ENCODE measurements around the gene FXR2. TPM values are rescaled to one million over a fixed set of nuclear protein-coding genes. Genes with fewer than 3 reads are reported as not detected.

Gene FXR2
- total and polyA plus RNA-seq, 9 of the 15 experiments (the other 6 are each of a cell fraction or from before 2014, with no cell fraction given): 2.0 to 49.3 (median 24.5) TPM

- TF ChIP-seq, protein P1, sequence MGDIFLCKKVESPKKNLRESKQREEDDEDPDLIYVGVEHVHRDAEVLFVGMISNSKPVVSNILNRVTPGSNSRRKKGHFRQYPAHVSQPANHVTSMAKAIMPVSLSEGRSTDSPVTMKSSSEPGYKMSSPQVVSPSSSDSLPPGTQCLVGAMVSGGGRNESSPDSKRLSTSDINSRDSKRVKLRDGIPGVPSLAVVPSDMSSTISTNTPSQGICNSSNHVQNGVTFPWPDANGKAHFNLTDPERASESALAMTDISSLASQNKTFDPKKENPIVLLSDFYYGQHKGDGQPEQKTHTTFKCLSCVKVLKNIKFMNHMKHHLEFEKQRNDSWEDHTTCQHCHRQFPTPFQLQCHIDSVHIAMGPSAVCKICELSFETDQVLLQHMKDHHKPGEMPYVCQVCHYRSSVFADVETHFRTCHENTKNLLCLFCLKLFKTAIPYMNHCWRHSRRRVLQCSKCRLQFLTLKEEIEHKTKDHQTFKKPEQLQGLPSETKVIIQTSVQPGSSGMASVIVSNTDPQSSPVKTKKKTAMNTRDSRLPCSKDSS (IDR thresholded peaks at IDR 0.05; ENCODE audit: low read depth, partially characterized antibody): no peak
- TF ChIP-seq SP1 (CRISPR knock-in tag; IDR thresholded peaks at IDR 0.05): no peak; the same call in 1 of the 2 replicates
- no peak for TF ChIP-seq ARID3A (IDR thresholded peaks at IDR 0.05; ENCODE audit: borderline replicate concordance, low read depth, low read length)
- TF ChIP-seq, protein P2, sequence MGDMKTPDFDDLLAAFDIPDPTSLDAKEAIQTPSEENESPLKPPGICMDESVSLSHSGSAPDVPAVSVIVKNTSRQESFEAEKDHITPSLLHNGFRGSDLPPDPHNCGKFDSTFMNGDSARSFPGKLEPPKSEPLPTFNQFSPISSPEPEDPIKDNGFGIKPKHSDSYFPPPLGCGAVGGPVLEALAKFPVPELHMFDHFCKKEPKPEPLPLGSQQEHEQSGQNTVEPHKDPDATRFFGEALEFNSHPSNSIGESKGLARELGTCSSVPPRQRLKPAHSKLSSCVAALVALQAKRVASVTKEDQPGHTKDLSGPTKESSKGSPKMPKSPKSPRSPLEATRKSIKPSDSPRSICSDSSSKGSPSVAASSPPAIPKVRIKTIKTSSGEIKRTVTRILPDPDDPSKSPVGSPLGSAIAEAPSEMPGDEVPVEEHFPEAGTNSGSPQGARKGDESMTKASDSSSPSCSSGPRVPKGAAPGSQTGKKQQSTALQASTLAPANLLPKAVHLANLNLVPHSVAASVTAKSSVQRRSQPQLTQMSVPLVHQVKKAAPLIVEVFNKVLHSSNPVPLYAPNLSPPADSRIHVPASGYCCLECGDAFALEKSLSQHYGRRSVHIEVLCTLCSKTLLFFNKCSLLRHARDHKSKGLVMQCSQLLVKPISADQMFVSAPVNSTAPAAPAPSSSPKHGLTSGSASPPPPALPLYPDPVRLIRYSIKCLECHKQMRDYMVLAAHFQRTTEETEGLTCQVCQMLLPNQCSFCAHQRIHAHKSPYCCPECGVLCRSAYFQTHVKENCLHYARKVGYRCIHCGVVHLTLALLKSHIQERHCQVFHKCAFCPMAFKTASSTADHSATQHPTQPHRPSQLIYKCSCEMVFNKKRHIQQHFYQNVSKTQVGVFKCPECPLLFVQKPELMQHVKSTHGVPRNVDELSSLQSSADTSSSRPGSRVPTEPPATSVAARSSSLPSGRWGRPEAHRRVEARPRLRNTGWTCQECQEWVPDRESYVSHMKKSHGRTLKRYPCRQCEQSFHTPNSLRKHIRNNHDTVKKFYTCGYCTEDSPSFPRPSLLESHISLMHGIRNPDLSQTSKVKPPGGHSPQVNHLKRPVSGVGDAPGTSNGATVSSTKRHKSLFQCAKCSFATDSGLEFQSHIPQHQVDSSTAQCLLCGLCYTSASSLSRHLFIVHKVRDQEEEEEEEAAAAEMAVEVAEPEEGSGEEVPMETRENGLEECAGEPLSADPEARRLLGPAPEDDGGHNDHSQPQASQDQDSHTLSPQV (IDR thresholded peaks at IDR 0.05): peak; percentile 23; the same call in 1 of the 2 replicates
- TF ChIP-seq IRF2 (CRISPR knock-in tag; IDR thresholded peaks at IDR 0.05): no peak
- no peak for TF ChIP-seq ZBTB17 (CRISPR knock-in tag; IDR thresholded peaks at IDR 0.05)
- TF ChIP-seq ZFP1 (CRISPR knock-in tag; IDR thresholded peaks at IDR 0.05): no peak
- 0 out of 2 replicates have a peak, but pooled peaks have one; percentile 21 for TF ChIP-seq PHTF2 (CRISPR knock-in tag; IDR thresholded peaks at IDR 0.05)
- no peak for TF ChIP-seq HMG20B (CRISPR knock-in tag; IDR thresholded peaks at IDR 0.05)
- no peak for TF ChIP-seq TCFL5 (CRISPR knock-in tag; conservative IDR thresholded peaks at IDR 0.05)
- TF ChIP-seq, protein P3, sequence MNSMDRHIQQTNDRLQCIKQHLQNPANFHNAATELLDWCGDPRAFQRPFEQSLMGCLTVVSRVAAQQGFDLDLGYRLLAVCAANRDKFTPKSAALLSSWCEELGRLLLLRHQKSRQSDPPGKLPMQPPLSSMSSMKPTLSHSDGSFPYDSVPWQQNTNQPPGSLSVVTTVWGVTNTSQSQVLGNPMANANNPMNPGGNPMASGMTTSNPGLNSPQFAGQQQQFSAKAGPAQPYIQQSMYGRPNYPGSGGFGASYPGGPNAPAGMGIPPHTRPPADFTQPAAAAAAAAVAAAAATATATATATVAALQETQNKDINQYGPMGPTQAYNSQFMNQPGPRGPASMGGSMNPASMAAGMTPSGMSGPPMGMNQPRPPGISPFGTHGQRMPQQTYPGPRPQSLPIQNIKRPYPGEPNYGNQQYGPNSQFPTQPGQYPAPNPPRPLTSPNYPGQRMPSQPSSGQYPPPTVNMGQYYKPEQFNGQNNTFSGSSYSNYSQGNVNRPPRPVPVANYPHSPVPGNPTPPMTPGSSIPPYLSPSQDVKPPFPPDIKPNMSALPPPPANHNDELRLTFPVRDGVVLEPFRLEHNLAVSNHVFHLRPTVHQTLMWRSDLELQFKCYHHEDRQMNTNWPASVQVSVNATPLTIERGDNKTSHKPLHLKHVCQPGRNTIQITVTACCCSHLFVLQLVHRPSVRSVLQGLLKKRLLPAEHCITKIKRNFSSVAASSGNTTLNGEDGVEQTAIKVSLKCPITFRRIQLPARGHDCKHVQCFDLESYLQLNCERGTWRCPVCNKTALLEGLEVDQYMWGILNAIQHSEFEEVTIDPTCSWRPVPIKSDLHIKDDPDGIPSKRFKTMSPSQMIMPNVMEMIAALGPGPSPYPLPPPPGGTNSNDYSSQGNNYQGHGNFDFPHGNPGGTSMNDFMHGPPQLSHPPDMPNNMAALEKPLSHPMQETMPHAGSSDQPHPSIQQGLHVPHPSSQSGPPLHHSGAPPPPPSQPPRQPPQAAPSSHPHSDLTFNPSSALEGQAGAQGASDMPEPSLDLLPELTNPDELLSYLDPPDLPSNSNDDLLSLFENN (IDR thresholded peaks at IDR 0.05; ENCODE audit: low read depth in 2 of 2, low read length in 2 of 2): peak in 1 of 2 experiments; percentile 49; a peak in 1 of 4 replicates
- TF ChIP-seq KLF10 (CRISPR knock-in tag; IDR thresholded peaks at IDR 0.05): no peak
- TF ChIP-seq HNRNPLL (IDR thresholded peaks at IDR 0.05; ENCODE audit: low read depth, low read length, poor library complexity, severe bottlenecking): peak; percentile 26
- no peak for TF ChIP-seq ARHGAP35 (IDR thresholded peaks at IDR 0.05; ENCODE audit: partially characterized antibody)
- no peak for TF ChIP-seq RBM25 (IDR thresholded peaks at IDR 0.05; ENCODE audit: low read depth, low read length, severe bottlenecking)
Observed at GRCh38 chr17:7579001-7579833, 35.5 kb downstream of the FXR2 start, which contains the start of gene CD68 (continued).

Data from K562 (cell line).